Measurements from ENCODE around the gene FGF10.

The FGF10 gene

GRCh38 chr5:44345871-44346270 is 43.3 kb downstream of the FGF10 start:
- no peak for DNase-seq

DNA sequence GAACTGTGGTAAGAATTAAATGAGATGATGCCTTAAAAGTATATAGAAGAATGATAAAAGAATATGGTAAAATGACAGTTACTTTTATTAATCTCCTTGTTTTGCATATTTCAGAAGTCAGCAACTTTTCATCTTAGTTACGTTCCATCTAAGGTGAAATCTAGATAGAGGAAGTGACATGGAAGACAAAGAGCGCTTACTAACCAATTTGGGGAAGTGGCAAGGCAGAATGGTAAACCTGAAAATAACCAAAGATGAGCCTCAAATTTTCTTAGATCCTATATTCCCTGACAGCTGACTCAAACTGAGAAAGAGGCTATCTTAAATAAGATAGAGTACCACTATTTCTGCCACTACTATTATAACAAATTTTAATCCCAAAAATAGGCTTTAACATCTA is 52.5 kb downstream of the FGF10 start:
- DNase-seq: no peak

DNA sequence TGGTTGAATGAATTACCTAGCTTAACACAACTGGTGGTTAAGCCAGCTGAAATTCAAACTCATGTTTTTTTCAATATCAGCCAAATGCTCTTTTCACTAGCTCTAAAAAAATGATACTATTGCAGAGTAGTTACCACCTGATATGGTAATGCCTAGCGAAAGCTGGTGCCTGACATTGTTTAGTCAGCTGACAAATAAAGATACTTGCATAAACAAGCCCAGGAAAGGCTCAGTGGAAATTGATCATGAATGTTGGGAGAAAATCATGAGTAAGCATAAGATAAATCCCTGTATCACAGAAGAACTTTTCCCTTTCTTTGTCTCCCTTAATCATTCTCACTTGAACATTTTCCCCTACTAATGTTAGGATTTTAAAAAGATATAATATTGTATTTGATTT is 54.6 kb downstream of the FGF10 start:
- no peak for DNase-seq

DNA sequence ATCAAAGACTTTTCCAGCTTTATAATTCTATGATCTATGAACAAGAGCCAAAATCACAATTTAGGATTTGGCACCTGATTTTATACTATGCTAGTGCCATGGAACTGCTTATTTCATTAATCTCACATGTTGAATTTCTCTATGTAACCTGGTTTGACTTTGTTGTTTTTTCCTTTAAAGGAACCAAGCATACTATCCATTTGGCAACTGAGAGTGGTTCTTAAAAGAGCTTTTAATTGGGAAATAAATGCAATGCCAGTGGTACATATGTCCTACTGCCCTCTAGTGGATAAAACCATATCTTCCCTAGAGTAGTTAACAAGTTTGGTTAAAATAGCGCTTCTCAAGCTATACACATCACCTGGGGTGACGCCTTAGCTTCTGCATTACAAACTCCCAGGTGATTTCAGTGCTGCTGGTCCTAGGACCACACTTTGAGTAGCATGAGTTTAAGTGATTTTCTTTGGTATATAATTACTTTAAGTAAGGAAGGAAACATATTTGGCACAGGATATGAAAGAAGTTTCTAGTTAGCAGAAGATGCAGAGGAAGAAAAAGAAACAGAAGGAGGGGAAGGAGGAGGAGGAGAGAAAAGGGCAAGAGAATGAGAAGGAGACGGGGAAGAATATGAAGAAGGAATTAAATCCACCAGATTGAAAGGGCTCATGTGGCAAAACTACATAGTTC is 56.8 kb downstream of the FGF10 start:
- no peak for DNase-seq

- no peak for DNase-seq
Measured at GRCh38 chr5:44331471-44332050, 57.7 kb downstream of the FGF10 start.

DNA sequence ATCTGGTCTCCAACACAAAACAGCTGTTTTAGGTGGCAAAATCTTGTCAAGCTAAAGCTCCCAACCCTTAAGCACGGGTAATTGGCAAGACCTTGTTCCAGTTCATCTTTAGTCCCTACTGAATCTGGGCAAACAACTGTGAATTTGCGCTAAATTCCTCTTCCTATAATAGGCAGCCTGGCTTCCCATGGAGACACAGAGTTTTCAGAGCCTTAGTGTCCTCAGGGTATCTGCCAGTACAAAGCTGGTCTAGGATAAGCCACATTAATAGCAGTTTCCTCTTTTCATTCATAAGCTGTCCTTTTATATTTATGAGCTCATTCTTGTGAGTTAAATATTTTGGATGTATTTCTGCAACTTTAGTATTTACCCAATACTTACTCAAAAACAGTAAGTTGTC is 59.5 kb downstream of the FGF10 start:
- DNase-seq: no peak

DNA sequence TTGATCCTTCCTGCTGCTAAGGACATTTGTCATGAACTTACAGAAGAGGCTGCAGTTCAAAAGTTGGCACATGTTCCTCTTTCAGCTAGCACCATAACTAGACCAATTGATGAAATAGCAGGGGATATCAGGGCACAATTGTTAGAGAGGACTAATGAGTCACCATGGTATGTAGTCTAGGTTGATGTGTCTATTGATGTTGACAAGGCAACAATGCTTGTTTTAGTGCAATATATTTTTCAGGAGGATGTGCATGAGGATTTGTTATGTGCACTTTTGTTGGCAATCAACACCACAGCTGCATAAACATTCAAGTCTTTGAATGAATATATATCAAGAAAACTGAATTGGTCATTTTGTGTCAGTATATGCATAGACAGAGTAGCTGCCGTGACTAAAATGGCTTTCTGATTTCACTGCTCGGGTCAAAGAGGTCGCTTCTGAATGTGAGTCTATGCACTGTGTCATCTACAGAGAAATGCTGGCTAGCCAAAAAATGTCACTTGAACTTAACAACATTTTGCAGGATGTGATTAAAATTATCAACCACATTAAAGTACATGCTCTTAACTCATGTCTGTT is 68.0 kb downstream of the FGF10 start:
- no peak for DNase-seq

- no peak for DNase-seq
Measured at GRCh38 chr5:44320188-44320587, 69.0 kb downstream of the FGF10 start.

- no peak for DNase-seq
Measured at GRCh38 chr5:44318883-44319282, 70.3 kb downstream of the FGF10 start.

DNA sequence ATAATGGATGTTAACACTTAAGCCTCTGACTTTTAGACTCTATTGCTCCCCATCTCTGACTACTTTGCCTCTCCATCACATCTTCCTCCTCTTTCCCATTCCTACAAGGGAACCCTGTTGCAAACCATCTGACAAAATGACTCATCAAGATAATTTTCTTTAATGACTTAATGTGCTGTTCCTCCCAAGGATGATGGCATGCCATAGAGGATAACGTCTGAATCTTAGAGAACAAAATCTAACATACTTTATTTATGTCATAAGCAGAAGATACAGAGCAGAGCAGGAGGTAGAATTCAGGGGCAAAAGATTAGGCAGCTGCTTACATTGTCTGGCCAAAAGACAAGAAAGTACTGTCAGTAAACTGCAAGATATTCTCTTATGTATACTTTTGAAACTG is 76.8 kb downstream of the FGF10 start:
- no peak for DNase-seq

- DNase-seq: no peak
Measured at GRCh38 chr5:44300551-44300950, 88.7 kb downstream of the FGF10 start.

DNA sequence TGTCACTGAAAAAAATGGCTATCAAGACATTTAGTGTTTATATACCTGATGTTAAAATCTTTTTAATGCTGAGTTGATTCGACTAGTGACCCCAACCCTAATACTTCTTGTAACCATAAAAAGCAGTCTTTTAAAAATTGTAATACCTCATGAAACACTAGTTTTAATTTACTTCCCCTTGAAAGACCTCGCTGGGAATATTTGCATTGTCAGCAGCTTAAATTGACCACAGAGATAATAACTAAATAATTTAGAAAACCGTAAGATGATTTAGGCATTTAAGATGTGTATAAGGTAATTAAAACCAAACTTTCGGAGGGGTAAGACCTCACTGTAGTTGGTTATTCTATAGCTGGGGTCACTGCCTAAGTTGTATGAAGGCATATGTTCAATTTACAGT is 89.8 kb downstream of the FGF10 start:
- no peak for DNase-seq

DNA sequence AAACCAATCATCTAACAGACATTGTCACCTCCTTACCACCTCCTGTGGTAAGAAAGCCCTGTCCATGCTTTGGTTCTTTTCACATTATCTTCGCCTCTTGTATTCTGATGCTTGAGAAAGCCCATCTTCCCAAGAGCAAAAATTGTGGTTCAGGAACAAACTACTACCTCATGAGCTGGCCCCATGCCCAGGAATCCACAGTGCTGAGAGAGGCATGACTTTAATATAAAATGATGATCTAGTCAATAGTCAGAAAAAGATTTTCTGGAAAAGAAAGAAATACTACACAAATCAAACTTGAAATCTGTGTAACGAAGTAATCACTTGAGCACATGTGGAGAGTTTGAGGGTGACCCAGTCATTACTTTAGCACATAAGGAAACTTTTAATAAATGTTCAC is 94.7 kb downstream of the FGF10 start:
- DNase-seq: no peak

- DNase-seq: no peak
Measured at GRCh38 chr5:44292736-44293135, 96.5 kb downstream of the FGF10 start.

DNA sequence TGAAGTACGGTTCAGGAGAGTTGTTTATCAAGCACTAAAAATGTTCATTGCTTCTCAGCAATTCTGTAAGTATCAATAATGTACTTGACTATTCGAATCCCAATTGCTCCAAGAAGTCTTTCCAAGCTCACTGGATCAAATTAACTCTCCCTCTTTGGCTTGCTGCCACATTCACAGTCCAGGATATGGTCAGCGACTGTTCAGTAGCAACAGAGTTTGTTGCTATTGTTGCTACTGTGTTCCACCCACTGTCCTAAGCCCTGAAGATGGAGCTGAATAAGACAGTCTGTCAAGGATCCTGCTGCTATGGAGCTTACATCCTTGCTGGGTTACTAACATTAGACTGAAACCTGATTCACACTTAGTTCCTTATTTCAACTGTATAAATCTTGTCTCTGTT is 110.8 kb downstream of the FGF10 start:
- DNase-seq: no peak

- DNase-seq: no peak
Measured at GRCh38 chr5:44275908-44276307, 113.3 kb downstream of the FGF10 start.

- no peak for DNase-seq
Measured at GRCh38 chr5:44275329-44275728, 113.9 kb downstream of the FGF10 start.

GRCh38 chr5:44267909-44268308 is 121.3 kb downstream of the FGF10 start:
- no peak for DNase-seq

DNA sequence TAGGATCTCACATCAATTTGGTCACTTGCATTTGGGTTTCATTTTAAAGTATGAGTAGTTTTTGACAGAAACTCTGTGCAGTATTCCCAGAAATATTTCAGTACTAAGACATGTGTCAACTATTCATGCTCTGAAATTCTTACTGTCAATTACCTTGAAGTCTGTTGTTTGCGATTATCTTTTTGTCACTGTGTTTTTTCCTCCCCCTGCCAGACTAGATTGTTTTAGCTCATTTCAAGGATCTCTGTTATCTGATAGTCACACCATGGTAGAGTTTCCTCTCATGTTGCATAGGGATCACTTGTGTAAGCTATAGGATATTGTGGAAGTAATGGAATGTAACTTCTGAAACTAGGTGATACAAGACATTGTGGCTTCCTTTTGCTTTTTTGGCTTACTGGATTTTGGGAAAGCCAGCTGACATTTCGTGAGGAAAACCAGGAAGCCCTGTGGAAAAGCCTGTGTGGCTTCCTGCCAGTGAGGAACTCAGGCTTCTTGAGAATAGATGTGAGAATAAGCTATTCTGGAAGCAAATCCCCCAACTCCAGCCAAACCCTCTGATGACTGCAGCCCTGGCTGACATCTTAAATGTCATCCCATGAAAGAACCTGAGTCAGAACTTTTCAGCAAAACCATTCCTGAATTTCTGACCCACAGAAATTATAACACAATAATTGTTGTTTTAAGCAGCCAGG is 122.2 kb downstream of the FGF10 start:
- no peak for DNase-seq

DNA sequence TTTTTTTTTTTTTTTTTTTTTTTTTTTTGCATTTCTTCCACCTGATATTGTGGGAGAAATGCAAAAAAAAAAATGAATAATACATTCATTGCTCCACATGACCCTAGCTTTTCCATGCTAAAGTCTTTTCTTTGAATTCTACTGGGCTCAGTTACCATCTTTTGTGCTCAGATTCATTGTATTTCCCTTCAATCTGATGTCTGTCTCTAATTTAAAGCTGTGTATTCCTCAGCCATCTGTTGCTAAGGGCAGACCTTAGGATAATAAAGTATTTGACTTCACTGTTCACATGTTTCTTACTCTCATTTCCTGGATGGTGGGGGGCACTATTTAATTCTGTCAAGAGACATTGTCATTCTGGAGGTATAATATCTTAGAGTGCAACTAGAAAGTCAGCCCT is 123.5 kb downstream of the FGF10 start:
- no peak for DNase-seq

DNA sequence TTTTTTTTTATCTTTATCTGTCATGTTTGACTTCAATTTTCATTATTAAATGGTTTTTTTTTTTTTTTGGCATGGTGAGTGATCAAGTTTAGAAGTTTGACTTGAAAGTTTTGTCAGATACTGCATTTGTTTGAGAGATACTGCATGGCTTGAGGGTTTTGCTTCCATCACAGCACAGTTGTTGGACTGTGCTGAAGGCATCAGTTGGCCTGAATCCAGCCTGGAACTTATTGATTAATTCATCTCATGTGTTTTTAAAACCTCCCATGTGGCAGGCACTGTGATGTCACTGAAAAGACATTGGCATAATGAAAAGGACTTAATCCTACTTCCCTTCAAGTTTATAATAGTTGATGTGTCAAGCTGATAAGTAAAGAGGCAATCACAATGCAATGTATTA is 128.4 kb downstream of the FGF10 start:
- no peak for DNase-seq

GRCh38 chr5:44257653-44258365 is 131.4 kb downstream of the FGF10 start:
- no peak for DNase-seq

DNA sequence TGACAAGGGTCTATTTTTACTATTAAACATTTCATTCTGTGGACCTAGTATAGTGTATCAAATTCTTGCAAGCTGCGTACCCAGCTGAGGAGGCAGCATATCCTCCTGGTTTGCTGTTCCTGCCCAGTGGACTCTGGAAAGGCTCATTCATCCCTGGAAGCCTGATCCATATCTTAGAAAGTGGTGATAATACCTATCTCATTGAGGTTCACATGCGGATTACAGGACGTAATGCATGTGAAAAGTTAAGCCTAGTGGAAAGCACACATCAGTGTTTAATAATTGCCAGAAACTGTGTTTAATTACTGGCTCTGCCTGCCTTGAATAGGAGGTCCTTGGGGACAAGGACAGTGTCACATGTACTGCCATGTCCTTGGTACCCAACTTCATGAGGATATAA is 132.0 kb downstream of the FGF10 start:
- no peak for DNase-seq
